Peyer's patch (tissue), 4 donors: ENCODE measurements around the gene PARVB. TPM values are rescaled to one million over a fixed set of nuclear protein-coding genes. Genes with fewer than 3 reads are reported as not detected.

ENCODE experiments used
- DNase-seq, 3 donors: peaks; one replicate each; pipeline ENCODE4 v3.0.0-alpha.2; 2017 to 2019
- H3K27ac ChIP-seq, 4 donors: fragments of 200-600 bp; sonication (generic); one replicate each; pipeline ENCODE4 v1.5.1; 2016 to 2019
- H3K27me3 ChIP-seq, 2 donors: fragments of 200-600 bp; sonication (generic); one replicate each; pipeline ENCODE4 v1.5.1; 2019
- H3K36me3 ChIP-seq, 3 donors: fragments of 200-600 bp; sonication (generic); one replicate each; pipeline ENCODE4 v1.5.1; 2016 to 2019
- H3K4me1 ChIP-seq, 4 donors: fragments of 200-600 bp; sonication (generic); one replicate each; pipeline ENCODE4 v1.5.1; 2016 to 2019
- H3K4me3 ChIP-seq, 4 donors: fragments of 200-600 bp; sonication (generic); 1 replicate in 3 of 4; 2 replicates in 1 of 4; pipeline ENCODE4 v1.5.1; 2016 to 2019; ENCODE audit warnings: mild to moderate bottlenecking in 1 of 4
- H3K9me3 ChIP-seq, 4 donors: fragments of 200-600 bp; sonication (generic); one replicate each; pipeline ENCODE4 v1.5.1; 2016 to 2019; ENCODE audit warnings: mild to moderate bottlenecking in 1 of 4
- POLR2A ChIP-seq, 2 donors: fragments of 450-650 bp; IDR thresholded peaks; one replicate each; pipeline ENCODE4 v1.5.1; 2017; ENCODE audit warnings: antibody characterized with exemption in 2 of 2, mild to moderate bottlenecking in 2 of 2, moderate library complexity in 2 of 2
- total RNA-seq, 4 donors: library from RNA; depleted of rRNA; stranded (reverse); fragments of >200 nt; gene quantifications; one replicate each; pipeline ENCODE4 v1.1.0, GENCODE V29; 2016
- TF ChIP-seq, protein P1 (sequence below), 6 experiments: fragments of 450-650 bp in 4 of 6; fragments of 200-600 bp in 2 of 6; sonication (generic) in 1 of 6; IDR thresholded peaks; one replicate each; pipeline ENCODE4 v1.5.1; 2017 to 2019; ENCODE audit warnings: antibody characterized with exemption in 6 of 6, mild to moderate bottlenecking in 3 of 6, moderate library complexity in 1 of 6

The PARVB gene
- total RNA-seq, 4 donors from 2014 or later = 1.8 to 71.8 (median 7.7) TPM

DNA sequence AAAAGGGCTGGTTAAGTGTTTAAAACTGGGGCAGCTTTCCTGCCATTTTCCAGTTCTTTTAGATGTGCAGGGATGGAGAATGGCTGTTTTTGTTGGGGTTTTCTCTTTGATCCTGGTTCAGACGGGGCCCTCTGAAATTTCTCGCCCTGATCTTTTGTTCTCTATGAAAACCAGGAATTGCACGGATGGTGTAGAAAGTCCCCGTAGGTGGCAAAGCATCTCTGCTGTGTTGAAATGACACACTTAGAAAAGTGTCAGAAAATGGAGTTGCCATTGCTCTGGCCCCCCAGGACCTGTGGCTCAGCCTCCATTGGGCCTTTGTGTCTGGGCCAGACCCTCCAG is 63.0 kb downstream of the PARVB start:
- Histone ChIP-seq H3K27ac (peak overlapping the region in 1 of 4 donors; percentile 57), H3K4me3 (no peak overlapping the region), H3K27me3 (no peaks in the 10 kb centered on the region), H3K4me1 (no peaks in the 10 kb centered on the region), H3K9me3 (peaks cover 0 to 3% (median 0%) of the 10 kb centered on the region in 4 donors), H3K36me3 (no peaks in the 10 kb centered on the region)
- DNase-seq = no peak
- no peak for TF ChIP-seq POLR2A (IDR thresholded peaks at IDR 0.05)

DNA sequence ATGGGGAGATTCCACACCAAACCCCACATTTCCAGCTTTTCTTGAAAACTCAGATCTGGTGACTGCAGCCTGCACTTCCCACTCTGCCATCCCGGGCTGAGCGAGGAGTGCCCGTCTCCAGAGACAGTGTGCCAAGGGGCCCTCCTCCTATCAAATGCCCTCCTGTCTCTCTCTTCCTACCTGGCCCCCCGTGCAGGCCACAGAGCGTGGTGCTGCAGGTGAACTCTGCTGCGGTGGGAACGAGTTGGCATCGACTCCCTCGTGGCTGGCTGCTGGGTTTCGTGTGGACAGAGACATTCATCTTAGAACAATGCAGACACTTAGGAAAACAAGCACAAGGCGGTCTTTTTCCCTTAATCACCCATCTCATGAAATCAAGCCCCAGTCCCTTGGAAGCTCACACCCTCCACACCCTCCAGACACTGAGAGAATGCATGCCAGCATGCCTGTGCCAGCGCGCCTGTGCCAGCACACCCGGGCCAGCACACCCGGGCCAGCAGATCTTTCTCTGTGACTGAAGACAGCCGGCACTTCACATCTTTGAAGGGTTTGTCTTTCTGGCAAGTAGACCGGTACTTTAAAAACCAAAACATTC is 65.0 kb downstream of the PARVB start:
- no peaks in the 10 kb centered on the region for H3K36me3 ChIP-seq
- peaks cover 0 to 3% (median 0%) of the 10 kb centered on the region in 4 donors for H3K9me3 ChIP-seq
- no peaks in the 10 kb centered on the region for H3K27me3 ChIP-seq
- H3K4me3 ChIP-seq = no peak overlapping the region
- no peak overlapping the region for H3K27ac ChIP-seq
- TF ChIP-seq, protein P1, sequence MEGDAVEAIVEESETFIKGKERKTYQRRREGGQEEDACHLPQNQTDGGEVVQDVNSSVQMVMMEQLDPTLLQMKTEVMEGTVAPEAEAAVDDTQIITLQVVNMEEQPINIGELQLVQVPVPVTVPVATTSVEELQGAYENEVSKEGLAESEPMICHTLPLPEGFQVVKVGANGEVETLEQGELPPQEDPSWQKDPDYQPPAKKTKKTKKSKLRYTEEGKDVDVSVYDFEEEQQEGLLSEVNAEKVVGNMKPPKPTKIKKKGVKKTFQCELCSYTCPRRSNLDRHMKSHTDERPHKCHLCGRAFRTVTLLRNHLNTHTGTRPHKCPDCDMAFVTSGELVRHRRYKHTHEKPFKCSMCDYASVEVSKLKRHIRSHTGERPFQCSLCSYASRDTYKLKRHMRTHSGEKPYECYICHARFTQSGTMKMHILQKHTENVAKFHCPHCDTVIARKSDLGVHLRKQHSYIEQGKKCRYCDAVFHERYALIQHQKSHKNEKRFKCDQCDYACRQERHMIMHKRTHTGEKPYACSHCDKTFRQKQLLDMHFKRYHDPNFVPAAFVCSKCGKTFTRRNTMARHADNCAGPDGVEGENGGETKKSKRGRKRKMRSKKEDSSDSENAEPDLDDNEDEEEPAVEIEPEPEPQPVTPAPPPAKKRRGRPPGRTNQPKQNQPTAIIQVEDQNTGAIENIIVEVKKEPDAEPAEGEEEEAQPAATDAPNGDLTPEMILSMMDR (IDR thresholded peaks at IDR 0.05) = no peak
- no peak for TF ChIP-seq POLR2A (IDR thresholded peaks at IDR 0.05)
- no peaks in the 10 kb centered on the region for H3K4me1 ChIP-seq
- no peak for DNase-seq

DNA sequence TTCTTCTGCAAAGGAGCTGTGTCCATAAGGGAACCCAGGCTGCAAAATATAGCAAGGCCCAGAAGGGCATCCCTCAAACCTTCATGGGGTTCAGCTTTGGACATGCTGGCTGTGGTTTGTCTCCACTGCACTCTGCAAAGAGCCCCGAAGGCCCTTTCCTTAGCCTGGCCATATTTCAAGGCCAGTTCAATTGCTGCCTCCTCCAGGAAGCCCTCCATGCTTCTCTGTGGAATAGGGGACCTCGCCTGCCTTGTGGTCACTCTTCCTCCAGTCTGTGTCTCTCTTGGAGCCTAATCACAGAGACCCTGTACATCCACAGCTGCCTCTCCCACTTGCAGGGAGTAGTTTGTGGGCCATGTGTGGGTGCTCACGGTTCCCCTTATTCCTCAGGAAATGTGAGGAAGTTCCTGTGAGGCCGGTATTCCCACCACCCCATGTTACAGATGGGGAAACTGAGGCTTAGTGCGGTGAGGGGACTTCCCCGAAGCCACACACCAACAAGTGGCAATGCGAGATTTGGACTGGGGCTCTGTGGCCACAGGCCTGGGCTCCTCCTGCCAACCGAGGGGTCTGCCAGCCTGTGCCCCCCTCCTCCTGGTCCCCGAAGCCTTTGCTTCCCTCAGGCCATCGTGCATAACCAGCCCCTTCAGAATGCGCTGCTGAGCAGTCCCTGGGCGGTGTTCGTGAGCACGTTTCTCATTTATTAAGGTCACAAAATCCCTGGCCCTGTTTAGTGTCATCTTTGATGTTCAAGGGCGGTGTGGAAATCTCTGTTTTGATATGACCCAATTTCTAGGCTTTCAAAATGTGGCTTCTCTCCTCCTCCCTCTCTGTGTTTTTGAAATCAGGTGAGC is 65.8 kb downstream of the PARVB start:
- Histone ChIP-seq H3K36me3 (no peaks in the 10 kb centered on the region), H3K27me3 (no peaks in the 10 kb centered on the region), H3K4me3 (no peak overlapping the region), H3K27ac (no peak overlapping the region), H3K9me3 (no peaks in the 10 kb centered on the region), H3K4me1 (no peaks in the 10 kb centered on the region)
- no peak for DNase-seq
- TF ChIP-seq, protein P1 (IDR thresholded peaks at IDR 0.05) = no peak
- TF ChIP-seq POLR2A (IDR thresholded peaks at IDR 0.05) = no peak

DNA sequence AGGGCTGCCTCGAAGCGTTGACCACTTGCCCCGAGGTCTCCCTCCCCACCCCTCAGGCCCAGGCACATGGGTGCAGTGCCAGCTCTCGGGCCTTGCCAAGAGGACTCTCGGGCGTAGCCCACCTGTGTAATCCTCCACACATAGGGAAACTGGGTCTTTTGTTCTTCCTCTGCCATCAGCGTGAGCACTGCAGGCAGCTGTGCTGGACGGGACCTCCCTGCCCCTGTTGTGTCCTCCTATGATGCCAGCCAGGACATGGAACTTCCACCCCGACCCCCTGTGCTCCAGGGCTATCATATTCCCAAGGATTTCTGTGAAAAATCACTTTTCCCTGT is 66.4 kb downstream of the PARVB start:
- no peak overlapping the region for H3K4me3 ChIP-seq
- no peaks in the 10 kb centered on the region for H3K36me3 ChIP-seq
- TF ChIP-seq, protein P1 (IDR thresholded peaks at IDR 0.05) = no peak
- TF ChIP-seq POLR2A (IDR thresholded peaks at IDR 0.05) = no peak
- no peak for DNase-seq
- H3K4me1 ChIP-seq = no peaks in the 10 kb centered on the region
- no peaks in the 10 kb centered on the region for H3K27me3 ChIP-seq
- no peaks in the 10 kb centered on the region for H3K9me3 ChIP-seq
- no peak overlapping the region for H3K27ac ChIP-seq

DNA sequence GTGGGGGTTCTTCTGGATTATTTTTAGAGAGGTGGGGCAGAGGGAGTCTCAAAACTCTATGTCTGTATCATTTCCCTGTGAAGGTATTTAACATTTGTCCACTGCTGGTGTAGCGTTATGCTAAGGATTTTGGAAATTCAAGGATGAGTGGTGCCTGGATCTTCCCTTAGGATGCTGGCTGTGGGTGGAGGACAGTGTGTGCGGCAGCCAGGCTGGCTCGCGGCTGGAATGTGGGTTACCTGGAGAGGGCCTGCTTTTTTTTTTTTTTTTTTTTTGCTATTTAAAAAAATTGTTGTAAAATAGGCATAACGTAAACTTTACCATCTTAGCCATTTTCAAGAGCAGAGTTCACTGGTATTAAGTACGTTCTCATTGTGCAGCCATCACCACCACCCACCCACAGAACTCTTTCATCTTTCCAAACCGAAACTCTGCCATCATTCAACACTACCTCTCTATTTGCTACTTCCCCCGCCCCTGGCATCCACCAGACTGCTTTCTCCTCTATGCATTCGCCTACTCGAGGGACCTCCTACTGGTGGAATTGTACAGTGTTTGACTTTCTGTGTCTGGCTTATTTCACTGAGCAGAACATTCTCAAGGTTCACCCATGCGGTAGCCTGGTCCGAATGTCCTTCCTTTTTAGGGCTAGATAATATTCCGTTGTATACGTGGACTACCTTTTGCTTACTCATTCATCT is 67.1 kb downstream of the PARVB start:
- H3K4me1 ChIP-seq = no peaks in the 10 kb centered on the region
- no peak overlapping the region for H3K4me3 ChIP-seq
- H3K27me3 ChIP-seq = no peaks in the 10 kb centered on the region
- no peak for TF ChIP-seq POLR2A (IDR thresholded peaks at IDR 0.05)
- no peak for DNase-seq
- H3K9me3 ChIP-seq = no peaks in the 10 kb centered on the region
- no peak overlapping the region for H3K27ac ChIP-seq
- no peaks in the 10 kb centered on the region for H3K36me3 ChIP-seq

DNA sequence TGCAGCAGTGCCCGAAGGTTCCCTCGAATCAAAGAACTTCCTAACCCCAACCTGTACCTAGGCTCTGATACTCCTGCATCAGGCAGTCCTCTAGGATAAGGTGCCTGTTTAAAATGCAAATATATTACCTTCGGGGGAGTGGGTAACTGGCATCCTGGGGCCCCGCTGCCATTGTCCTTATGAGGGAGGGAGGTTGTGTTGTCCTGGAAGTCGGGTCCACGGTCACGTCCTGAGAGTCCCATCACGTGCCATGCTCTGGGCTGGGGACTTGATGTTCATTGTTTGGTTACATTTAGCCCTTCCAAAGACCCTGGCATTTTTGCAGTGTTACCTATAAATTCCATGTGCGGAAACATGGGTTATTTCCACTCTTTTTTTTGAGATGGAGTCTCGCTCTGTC is 67.6 kb downstream of the PARVB start:
- Histone ChIP-seq H3K27ac (no peak overlapping the region), H3K4me1 (no peaks in the 10 kb centered on the region), H3K36me3 (no peaks in the 10 kb centered on the region), H3K27me3 (no peaks in the 10 kb centered on the region), H3K4me3 (no peak overlapping the region), H3K9me3 (no peaks in the 10 kb centered on the region)
- TF ChIP-seq POLR2A (IDR thresholded peaks at IDR 0.05) = no peak
- TF ChIP-seq, protein P1 (IDR thresholded peaks at IDR 0.05) = no peak
- DNase-seq = no peak
